Neural progenitor cell (in vitro differentiated cells): ENCODE data around the gene MAD1L1. TPM values are rescaled to one million over a fixed set of nuclear protein-coding genes. Genes with fewer than 3 reads are reported as not detected.

Experiments
- DNase-seq: peaks from one replicate; pipeline ENCODE4 v3.0.0-alpha.2; 2016; ENCODE audit warnings: low spot score
- H2AFZ ChIP-seq: fragments of 200-600 bp; sonication (generic); replicated peaks from 2 replicates; pipeline ENCODE4 v1.6.1; 2016; ENCODE audit warnings: antibody characterized with exemption
- H3F3A ChIP-seq: fragments of 200-600 bp; sonication (generic); 2 replicates; pipeline ENCODE4 v1.6.1; 2016; ENCODE audit warnings: antibody characterized with exemption, low read depth
- H3K27ac ChIP-seq: fragments of 200-600 bp; sonication (generic); 2 replicates; pipeline ENCODE4 v1.5.1; 2016; ENCODE audit warnings: mild to moderate bottlenecking
- H3K27me3 ChIP-seq: fragments of 200-600 bp; sonication (generic); 2 replicates; pipeline ENCODE4 v1.6.1; 2016; ENCODE audit warnings: mild to moderate bottlenecking, moderate library complexity
- H3K36me3 ChIP-seq: fragments of 200-600 bp; sonication (generic); 2 replicates; pipeline ENCODE4 v1.5.1; 2016
- H3K4me1 ChIP-seq: fragments of 200-600 bp; sonication (generic); 2 replicates; pipeline ENCODE4 v1.6.1; 2016; ENCODE audit warnings: mixed run types
- H3K4me2 ChIP-seq: fragments of 200-600 bp; sonication (generic); 2 replicates; pipeline ENCODE4 v1.6.1; 2016
- H3K4me3 ChIP-seq: fragments of 200-600 bp; sonication (generic); 2 replicates; pipeline ENCODE4 v1.5.1; 2016
- H3K79me2 ChIP-seq: fragments of 200-600 bp; sonication (generic); 2 replicates; pipeline ENCODE4 v1.6.1; 2016; ENCODE audit warnings: low read depth
- H3K9ac ChIP-seq: fragments of 200-600 bp; sonication (generic); 2 replicates; pipeline ENCODE4 v1.6.1; 2016
- H3K9me3 ChIP-seq: fragments of 200-600 bp; sonication (generic); 2 replicates; pipeline ENCODE4 v1.5.1; 2016; ENCODE audit warnings: low read depth
- H4K20me1 ChIP-seq: fragments of 200-600 bp; sonication (generic); 2 replicates; pipeline ENCODE4 v1.6.1; 2016; ENCODE audit warnings: low read depth
- H3K27ac Mint-ChIP-seq: 3 replicates; pipeline ENCODE4 v1.8.0; 2021; ENCODE audit warnings: mixed read lengths
- H3K27me3 Mint-ChIP-seq: 2 replicates; pipeline ENCODE4 v1.8.0; 2022; ENCODE audit warnings: low read depth, mild to moderate bottlenecking, inconsistent platforms, moderate library complexity, mixed read lengths; ENCODE audit not compliant: insufficient read depth
- H3K36me3 Mint-ChIP-seq: 3 replicates; pipeline ENCODE4 v1.8.0; 2021; ENCODE audit warnings: mixed read lengths
- H3K4me1 Mint-ChIP-seq: 3 replicates; pipeline ENCODE4 v1.8.0; 2021; ENCODE audit warnings: mixed read lengths
- H3K4me3 Mint-ChIP-seq: 3 replicates; pipeline ENCODE4 v1.8.0; 2021; ENCODE audit warnings: mild to moderate bottlenecking, moderate library complexity, mixed read lengths
- H3K9me3 Mint-ChIP-seq: 3 replicates; pipeline ENCODE4 v1.8.0; 2020; ENCODE audit warnings: mixed read lengths
- EZH2 ChIP-seq: fragments of 200-600 bp; sonication (generic); IDR thresholded peaks from 2 replicates; pipeline ENCODE4 v1.6.1; 2017; ENCODE audit warnings: antibody characterized with exemption, mild to moderate bottlenecking, moderate library complexity
- EZH2phosphoT487 ChIP-seq: fragments of 200-600 bp; sonication (generic); IDR thresholded peaks from 2 replicates; pipeline ENCODE4 v1.6.1; 2017; ENCODE audit warnings: antibody characterized with exemption
- total RNA-seq: library from RNA; depleted of rRNA; stranded (reverse); fragments of >200 nt; gene quantifications from 2 replicates; pipeline ENCODE4 v1.2.3, GENCODE V29; 2015; ENCODE audit warnings: low replicate concordance
- TF ChIP-seq, protein P1 (sequence below): fragments of 200-600 bp; sonication (generic); IDR thresholded peaks from 2 replicates; pipeline ENCODE4 v1.5.1; 2017; ENCODE audit warnings: antibody characterized with exemption, mild to moderate bottlenecking

Gene MAD1L1
- total RNA-seq, 1 donor from 2014 or later, result 23.7 TPM

GRCh38 chr7:2165239-2165609, 67.5 kb downstream of the MAD1L1 start:
- Histone ChIP-seq H3K27me3 (no peaks in the 10 kb centered on the region), H3F3A (peaks cover 18% of the 10 kb centered on the region), H3K9ac (no peak overlapping the region), H3K4me1 (peaks cover 29% of the 10 kb centered on the region), H3K36me3 (no peaks in the 10 kb centered on the region), H3K4me3 (no peak overlapping the region), H3K27ac (no peak overlapping the region), H3K79me2 (peaks cover 3% of the 10 kb centered on the region), H3K4me2 (no peak overlapping the region), H3K9me3 (no peaks in the 10 kb centered on the region), H4K20me1 (no peaks in the 10 kb centered on the region), H2AFZ (no peak overlapping the region)
- peaks cover 2% of the 10 kb centered on the region for H3K9me3 Mint-ChIP-seq
- peak overlapping the region; percentile 92 for H3K27ac Mint-ChIP-seq
- peaks cover 16% of the 10 kb centered on the region for H3K36me3 Mint-ChIP-seq
- no peak overlapping the region for H3K4me3 Mint-ChIP-seq
- peaks cover 7% of the 10 kb centered on the region for H3K27me3 Mint-ChIP-seq
- H3K4me1 Mint-ChIP-seq, result peaks cover 50% of the 10 kb centered on the region
- TF ChIP-seq EZH2phosphoT487, result no peak
- TF ChIP-seq, protein P1, sequence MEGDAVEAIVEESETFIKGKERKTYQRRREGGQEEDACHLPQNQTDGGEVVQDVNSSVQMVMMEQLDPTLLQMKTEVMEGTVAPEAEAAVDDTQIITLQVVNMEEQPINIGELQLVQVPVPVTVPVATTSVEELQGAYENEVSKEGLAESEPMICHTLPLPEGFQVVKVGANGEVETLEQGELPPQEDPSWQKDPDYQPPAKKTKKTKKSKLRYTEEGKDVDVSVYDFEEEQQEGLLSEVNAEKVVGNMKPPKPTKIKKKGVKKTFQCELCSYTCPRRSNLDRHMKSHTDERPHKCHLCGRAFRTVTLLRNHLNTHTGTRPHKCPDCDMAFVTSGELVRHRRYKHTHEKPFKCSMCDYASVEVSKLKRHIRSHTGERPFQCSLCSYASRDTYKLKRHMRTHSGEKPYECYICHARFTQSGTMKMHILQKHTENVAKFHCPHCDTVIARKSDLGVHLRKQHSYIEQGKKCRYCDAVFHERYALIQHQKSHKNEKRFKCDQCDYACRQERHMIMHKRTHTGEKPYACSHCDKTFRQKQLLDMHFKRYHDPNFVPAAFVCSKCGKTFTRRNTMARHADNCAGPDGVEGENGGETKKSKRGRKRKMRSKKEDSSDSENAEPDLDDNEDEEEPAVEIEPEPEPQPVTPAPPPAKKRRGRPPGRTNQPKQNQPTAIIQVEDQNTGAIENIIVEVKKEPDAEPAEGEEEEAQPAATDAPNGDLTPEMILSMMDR, result no peak
- no peak for TF ChIP-seq EZH2
- DNase-seq, result no peak

DNA sequence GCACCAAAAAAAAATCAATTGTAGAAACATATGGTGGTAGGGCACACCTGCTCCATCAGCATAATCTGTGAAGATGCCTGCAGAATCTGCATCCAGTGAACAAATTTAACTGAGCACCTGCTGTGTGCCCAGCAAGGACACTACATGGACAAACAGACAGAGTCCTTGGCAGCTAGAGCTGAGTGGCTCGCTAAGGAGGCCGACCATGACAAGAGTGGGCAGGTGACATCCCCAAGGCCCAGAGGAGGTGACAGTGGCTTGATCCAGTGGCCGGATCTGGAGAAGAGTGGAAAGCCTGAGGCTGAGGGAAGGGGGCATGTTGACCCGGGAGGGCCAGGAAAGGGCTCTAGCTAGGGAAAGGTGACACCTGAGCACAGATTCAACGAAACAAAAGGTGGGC, 68.1 kb downstream of the MAD1L1 start:
- peaks cover 3% of the 10 kb centered on the region for H3K79me2 ChIP-seq
- H3K27me3 Mint-ChIP-seq, result peaks cover 7% of the 10 kb centered on the region
- H3K27ac ChIP-seq, result no peak overlapping the region
- H3K4me1 ChIP-seq, result peaks cover 28% of the 10 kb centered on the region
- TF ChIP-seq, protein P1, result no peak
- TF ChIP-seq EZH2, result no peak
- no peak for TF ChIP-seq EZH2phosphoT487
- no peak overlapping the region for H3K9ac ChIP-seq
- H3K9me3 Mint-ChIP-seq, result peaks cover 2% of the 10 kb centered on the region
- no peak overlapping the region for H3K4me3 Mint-ChIP-seq
- H3K4me2 ChIP-seq, result no peak overlapping the region
- no peaks in the 10 kb centered on the region for H3K9me3 ChIP-seq
- no peak for DNase-seq
- H3K27ac Mint-ChIP-seq, result peak overlapping the region; percentile 46
- H3K36me3 Mint-ChIP-seq, result peaks cover 16% of the 10 kb centered on the region
- no peak overlapping the region for H3K4me3 ChIP-seq
- H3K27me3 ChIP-seq, result no peaks in the 10 kb centered on the region
- peaks cover 18% of the 10 kb centered on the region for H3F3A ChIP-seq
- H3K36me3 ChIP-seq, result no peaks in the 10 kb centered on the region
- H4K20me1 ChIP-seq, result no peaks in the 10 kb centered on the region
- peaks cover 47% of the 10 kb centered on the region for H3K4me1 Mint-ChIP-seq
- H2AFZ ChIP-seq, result no peak overlapping the region

DNA sequence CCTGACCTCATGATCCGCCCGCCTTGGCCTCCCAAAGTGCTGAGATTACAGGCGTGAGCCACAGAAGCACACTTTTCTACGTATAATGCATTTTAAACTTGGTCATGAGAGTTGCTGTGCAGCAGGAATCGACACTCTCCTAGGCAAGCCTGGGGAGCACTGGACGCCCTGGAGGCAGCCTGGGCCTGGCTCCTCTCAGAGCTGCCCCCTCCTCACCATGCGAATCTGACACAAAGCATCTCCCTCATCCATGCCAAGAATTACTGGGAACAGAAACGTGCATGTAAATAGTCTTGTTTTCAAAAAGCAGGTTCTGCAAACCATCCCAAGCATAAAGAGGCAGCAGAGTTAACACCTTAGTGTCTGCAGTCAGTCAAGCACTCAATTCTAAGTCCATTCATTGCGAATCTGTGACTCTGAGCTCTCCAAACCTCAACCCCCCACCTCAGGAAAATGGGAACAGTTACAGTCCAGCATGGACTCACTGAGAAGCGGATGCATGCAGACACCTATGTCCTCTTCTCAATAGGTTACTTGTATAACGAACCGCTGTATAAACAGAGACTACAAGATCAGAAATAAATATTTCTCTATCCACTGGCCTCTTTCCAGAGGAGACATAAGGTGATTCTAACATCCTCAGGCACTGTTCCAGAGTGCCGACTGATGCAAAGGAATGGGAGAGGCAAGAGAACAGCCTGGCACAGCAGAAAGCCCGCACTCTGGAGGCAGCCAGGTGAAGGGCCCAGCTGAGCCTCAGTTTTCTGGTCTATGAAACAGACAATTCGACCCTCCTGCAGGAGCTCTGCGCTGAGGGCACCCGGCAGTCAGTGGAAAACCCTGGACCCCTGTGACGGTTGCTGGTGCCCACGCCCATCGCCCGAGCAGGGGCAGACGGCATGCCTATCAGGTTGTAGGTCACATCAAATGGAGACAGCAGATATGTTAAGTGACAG, 68.9 kb downstream of the MAD1L1 start:
- no peak for TF ChIP-seq EZH2phosphoT487
- no peak for TF ChIP-seq EZH2
- TF ChIP-seq, protein P1, result no peak
- peaks cover 2% of the 10 kb centered on the region for H3K9me3 Mint-ChIP-seq
- Histone ChIP-seq H3K9me3 (no peaks in the 10 kb centered on the region), H4K20me1 (peaks cover 4% of the 10 kb centered on the region), H3K27me3 (no peaks in the 10 kb centered on the region), H3F3A (peaks cover 23% of the 10 kb centered on the region), H2AFZ (no peak overlapping the region), H3K4me3 (no peak overlapping the region), H3K36me3 (no peaks in the 10 kb centered on the region), H3K79me2 (peaks cover 8% of the 10 kb centered on the region), H3K4me1 (peaks cover 35% of the 10 kb centered on the region), H3K27ac (no peak overlapping the region), H3K4me2 (no peak overlapping the region), H3K9ac (no peak overlapping the region)
- H3K27me3 Mint-ChIP-seq, result peaks cover 3% of the 10 kb centered on the region
- H3K4me3 Mint-ChIP-seq, result no peak overlapping the region
- H3K36me3 Mint-ChIP-seq, result peaks cover 10% of the 10 kb centered on the region
- DNase-seq, result no peak
- peak overlapping the region; percentile 29 for H3K27ac Mint-ChIP-seq
- peaks cover 47% of the 10 kb centered on the region for H3K4me1 Mint-ChIP-seq
